Activated CD8-positive, alpha-beta memory T cell treated with anti-CD3 and anti-CD28 coated beads, Interleukin-2, amount 50 U/mL, for 48 hours (primary cell): Measurements from ENCODE around the gene NUDT12.

Source experiments
- DNase-seq: peaks from one replicate; pipeline ENCODE4 v3.0.0-alpha.2; 2020

NUDT12 gene

DNA sequence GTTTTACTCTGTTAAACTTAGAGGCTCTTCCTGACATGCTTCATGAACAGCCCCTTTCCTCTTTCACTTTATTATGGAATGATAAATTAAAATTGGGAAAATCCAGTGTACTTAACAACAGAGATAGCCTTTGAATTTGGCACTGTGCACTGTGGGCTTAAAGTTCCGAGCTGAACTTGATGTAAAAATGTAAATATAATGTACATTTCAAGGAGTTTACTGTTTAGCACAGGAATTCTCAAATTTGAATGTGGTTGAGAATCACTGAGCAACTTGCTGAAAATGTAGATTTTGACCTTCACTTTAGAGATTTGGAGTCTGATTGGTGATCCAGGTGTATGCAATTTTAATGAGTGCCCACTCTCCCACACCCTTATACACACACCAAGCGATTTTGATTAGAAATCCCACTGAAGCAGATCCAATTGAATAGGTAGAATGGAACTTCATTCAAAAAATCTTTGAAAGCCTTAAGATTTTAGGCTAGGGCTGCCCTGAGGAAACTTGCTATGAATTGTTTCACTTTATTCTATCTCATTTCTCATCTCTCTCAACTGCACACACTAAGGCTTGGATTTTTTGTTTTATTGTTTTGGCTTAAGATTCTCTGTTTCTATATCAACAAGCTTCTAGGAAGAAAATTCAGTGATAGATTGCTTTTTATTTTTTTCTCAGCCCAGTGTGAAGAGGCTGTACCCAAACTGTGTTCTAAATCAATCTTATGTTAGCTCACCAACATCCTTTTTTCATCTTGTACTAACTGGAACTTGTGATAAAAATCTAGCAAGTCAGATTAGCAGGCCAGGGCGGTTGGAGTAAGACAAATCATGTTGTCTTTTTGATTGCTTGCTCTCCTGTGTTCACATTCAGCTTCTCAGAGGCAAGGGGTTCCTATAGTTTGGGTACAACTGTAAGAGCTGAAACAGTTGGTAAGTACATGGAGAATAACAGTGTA is 22.9 kb downstream of the NUDT12 start:
- DNase-seq = no peak

DNA sequence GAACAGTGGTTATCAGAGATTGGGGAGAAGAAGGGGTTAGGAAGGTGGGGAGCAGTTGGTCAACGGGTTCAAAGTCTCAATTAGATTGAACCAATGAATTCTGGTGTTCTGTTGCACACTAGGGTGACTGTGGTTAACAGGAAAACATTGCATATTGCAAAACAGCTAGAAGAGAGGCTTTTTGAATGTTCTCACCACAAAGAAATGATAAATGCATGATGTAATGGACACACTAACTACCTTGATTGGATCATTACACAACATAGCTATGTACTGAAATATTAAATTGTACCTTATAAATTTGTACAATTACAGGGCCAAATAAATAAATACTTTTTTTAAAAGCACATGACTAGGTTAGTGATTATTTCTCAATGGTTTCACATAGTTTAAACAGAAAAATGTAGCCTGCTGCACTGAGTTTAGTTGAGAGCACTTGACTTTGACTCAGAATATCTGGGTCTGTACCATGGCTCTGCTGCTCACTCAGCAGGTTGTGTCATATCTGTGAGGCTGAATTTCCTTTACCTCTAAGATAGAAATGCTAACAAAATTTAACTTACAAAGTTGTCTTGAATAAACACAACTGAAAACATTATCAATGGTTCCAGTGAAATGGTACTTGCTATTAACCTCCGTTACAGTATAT is 30.4 kb downstream of the NUDT12 start:
- DNase-seq = no peak

DNA sequence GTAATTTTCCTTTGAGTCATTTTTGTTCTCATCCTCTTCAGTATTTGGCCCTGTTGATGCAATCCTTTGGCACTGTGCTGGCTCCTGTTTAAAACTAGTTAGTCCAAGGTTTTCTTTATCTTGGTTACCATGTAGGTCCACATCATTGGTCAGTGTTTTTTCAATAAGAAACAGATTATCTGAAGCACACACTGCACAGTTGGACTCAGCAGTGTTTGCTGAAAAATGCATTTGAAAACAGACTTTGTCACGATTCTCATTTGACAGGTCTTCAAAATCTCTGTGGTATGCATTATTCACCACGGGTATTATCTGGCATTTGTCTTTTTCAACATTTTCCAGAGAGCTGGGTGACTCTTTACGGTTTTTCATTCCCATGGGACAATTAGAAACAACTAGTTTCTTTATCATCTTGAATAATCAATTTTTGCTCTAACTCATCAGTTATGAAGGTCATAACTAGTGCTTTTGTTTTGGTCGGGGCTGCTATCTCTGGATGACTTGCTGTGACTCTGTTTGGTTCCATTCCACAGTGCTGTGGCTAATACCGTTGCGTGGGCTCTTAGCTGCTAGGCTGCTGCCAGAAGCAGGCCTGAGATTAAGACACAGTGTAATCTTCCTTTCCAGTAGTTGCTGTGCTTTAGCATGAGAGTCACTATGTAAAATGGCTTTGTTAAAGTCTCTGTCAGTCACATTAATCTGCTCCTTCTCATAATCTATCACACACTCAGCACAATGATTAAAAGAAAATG is 36.2 kb downstream of the NUDT12 start:
- no peak for DNase-seq

DNA sequence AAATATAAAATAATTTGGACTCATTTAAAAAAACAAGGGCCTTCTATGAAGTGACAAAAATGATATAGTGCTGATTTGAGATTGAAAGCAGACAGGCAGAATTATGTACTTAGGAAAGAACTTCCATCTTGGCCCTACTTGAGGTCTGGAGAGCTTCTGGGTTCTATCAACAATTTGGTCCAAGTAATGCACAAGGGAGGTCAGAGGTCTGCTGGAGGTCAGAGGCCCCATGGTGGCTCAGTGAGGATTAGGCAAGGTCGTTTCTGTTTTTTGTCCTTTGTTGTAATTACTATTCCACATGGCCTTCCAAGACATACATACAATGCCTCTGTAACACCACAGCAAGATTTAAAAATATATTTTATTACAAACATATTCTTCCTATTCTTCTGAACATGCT is 37.2 kb downstream of the NUDT12 start:
- no peak for DNase-seq

DNA sequence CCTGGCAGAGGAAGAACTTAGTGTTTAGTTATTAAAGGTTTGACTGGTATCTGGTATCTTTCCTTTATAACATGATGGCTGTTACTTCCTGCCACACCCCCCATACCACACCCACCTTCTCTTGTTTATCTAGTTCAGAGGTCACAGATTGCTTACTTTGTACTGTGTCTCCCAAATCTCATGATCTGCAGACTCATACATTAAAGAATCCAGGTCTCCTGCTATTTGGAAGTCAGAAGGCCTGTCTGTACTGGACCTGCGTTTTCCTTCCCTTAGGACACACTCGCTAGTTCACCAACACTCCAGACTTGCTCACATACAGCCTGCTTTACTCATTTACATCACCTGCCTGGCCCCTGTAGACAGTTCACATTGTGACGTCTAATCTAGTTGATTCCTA is 39.3 kb downstream of the NUDT12 start:
- no peak for DNase-seq

DNA sequence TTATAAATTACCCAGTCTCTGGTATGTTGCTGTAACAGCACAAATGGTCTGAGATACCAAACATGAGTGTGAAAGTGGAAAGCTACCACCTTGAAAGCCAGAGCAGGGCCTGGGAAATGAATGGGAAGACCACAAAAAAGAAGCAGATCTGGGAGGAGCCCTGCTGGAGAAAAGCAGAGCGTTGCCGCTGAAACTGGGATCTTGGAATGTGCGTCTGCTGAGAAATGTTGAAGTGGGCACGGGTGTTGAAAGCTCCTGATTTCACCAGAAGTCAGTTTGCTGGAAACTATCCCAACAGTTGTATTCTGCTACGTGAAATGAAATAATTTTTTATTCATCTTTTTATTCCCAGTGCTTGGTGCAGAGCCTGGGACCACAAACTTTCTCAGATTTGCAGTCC is 40.0 kb downstream of the NUDT12 start:
- DNase-seq = no peak

DNA sequence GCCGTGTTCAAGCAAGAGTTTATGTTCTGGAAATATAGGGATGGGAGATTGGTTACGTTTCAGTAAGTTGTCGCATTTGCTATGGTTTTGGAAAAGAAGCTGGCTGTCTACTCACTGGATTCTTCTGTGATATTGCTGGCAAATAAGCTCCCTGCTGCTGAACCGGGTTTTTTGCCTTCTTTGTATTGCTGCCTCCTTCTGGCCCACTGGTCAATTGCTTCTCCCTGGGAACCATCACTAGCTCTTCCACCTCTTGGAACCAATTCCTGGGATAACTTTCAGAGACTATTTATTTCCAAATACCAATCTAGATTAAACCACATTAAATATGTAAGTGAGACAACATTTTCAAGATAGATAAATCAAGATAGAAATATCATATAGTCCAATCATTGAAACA is 43.0 kb downstream of the NUDT12 start:
- DNase-seq = no peak

DNA sequence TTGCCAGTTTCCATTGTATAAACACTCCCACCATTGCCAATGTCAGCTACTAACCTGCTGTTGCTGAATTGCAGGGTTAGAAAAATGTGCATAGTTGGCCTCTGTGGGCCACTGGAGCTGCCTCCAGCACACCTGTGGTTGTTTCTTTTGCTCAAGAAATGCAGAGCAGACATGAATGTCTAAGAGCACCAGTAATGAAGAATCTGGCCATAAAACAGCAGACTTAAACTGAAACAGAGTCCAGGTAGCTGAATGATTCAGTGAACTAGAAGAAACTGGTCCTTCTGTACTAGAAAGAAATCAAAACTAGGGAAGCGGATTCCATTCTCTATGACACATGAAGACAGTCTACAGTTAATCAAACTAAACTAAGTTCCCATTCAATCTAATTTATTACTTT is 48.2 kb downstream of the NUDT12 start:
- no peak for DNase-seq

DNA sequence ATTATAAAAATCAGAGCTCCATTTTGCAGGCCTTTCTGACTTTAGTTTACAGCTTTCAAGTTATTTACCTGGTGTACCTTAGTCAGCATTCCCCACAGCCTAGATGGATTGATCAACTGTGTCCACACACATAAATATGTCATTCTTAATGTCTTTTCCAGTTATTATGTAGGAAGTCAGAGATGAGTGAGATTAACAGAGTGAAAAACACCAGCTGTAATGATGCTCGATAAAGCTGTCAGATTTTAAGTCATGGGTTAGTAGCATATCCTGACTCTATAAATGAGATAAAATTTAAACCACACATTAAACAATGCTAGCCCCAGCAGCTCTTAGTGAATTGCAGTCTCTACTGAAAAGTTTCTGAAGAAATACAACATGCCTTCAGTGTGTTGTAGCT is 48.9 kb downstream of the NUDT12 start:
- no peak for DNase-seq

DNA sequence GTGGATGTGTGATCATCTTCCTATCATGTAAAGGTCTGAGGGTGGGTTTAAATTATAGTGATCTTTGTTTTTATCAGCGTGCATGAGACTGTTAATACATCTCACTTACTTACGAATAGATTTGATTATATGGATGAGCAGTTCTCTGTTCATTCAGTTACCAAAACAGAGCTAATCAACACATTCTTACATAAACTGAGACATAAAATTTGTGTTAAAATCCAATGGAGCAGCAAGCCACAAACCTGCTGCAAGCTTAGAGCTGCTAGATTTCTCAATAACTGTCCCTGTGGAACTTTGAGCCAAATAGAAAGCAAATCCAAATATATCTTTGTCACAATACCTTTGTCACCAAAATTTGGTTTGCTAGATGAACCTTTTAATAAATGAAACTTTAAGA is 50.1 kb downstream of the NUDT12 start:
- DNase-seq = no peak

DNA sequence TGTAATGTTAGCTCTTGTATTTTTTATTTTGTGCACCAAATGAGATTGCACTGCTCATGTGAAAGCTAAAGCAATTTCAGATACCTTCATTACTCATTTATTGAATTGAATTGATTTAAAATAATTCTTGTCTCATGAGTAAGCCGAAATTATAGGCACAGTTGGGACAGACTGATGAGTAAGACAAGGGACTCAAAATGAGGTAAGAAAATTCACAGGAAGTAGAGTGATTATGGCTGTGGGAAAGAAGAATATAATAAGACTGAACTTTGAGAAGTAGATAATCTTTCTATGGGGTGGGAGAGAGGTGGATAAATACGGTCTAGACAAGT is 51.1 kb downstream of the NUDT12 start:
- no peak for DNase-seq

DNA sequence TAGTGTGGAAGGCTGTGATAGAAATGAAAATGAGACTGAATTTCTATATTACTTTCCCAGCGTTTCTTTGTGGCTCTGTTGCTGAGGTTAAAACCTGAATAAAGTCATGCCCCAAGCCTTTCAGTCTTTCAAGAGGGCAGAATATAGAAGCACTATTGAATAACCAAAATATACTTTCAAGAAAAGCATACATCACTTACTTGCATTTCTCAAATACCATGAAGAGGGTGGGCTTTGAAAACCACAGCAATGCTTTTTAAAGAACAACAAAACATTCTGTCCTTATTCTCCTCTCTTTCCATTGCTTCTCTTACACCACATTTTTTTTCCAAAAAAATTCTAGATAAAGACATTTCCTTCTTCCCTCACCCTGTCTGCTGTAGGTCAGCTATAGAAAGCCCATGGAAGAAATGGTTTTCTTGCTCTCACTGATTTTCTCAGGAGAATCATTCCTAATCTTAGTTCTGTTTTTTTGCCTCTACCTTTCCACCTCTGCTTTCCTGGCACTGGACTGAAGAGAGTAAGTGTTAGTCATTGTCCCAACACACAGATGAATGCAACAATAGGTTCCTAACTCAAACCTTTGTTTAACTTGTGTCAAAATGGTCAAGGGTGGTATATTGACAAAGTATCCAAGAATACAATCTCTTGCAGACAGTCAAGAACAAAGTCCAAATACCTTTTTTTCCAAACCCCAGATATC is 51.6 kb downstream of the NUDT12 start:
- no peak for DNase-seq

DNA sequence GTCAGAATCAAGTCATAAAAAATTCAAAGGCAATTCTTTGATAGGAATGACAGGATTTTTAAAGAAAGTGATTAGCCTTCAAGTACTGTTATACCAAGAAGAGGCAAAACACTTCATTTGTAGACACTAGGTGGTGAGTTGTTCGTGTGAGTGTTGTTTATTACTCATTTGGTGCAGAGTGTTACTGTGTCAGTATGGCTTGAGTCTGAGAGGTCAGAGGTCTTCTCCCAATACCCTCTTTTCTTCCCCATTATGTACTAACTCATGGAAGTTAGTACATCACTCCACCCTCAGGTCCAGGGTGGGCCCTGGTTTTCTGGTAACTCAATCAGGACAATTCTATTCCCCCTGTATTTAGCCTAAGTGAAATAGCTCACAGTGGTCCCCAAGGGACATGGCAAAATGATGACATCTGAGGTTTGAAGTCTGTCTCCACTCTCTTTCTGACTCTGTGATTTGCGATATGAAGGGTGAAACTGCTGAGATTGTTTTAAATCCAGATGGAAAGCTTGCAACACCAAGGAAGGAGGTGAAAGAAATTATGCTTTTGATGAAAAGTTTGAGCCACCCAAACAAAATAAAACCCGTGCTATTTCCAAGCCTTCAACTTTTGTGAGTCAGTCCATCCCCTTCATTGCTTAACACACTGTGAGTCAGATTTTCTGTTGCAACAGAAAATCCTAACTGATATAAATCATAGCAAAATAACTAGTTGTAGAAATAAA is 56.8 kb downstream of the NUDT12 start:
- DNase-seq = no peak

DNA sequence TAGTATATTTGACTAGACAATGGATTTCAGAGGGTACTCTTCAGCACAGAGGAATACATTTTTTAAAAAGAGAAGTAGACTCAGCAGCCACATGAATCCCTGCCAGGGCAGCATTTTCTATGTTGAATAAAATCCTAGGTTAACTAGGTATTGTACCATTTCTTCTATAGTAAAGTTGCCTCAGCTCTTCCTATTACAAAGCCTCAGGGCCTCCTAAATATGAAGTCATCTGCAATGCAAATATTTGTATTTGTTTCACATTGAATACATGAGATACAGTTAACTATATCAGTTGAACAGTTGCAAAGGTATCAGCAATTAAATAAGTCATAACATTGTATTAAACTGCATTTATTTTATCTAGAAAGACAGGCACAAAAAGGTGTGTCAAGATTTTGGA is 59.5 kb downstream of the NUDT12 start:
- DNase-seq = no peak

DNA sequence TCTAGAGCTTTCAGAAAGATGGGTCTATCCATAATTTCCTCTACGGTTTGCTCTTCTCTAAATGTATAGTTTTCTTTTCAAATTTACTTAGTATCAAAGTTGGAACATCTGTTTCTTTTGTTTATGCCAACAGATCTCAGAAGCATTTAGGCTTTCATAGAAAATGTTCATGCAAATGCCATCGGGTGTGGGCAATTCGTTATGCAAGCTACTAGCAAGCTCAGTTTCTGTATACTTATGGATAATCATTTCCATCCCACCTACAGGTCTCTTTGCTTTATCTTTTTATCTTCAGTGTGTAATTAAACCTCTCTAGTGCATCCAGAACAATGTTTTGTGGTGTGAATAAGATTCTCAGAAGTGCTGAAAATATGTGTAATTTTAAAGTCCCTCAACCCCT is 59.9 kb downstream of the NUDT12 start:
- DNase-seq = no peak
